HG03342 (cell line): Measurements from ENCODE around the gene SPINDOC.
"Not testable (repeated sequence)": the region's sequence is repeated elsewhere in the genome, so short reads cannot be mapped to it uniquely, and the experiment has no call there.

Source experiments
- ATAC-seq: cut with Tn5 transposase; IDR thresholded peaks from one replicate; pipeline ENCODE4 v1.9.1; 2021; ENCODE audit warnings: mild to moderate bottlenecking, moderate library complexity; ENCODE audit not compliant: unreplicated experiment

SPINDOC gene

GRCh38 chr11:63850920-63851319 lies 37.7 kb downstream of the SPINDOC start:
- no peak for ATAC-seq

- ATAC-seq = no peak
Measured at GRCh38 chr11:63851364-63851763, 38.1 kb downstream of the SPINDOC start.

GRCh38 chr11:63853476-63853875 lies 40.2 kb downstream of the SPINDOC start:
- ATAC-seq = no peak

GRCh38 chr11:63854696-63855095 lies 41.4 kb downstream of the SPINDOC start:
- no peak for ATAC-seq

GRCh38 chr11:63855975-63856374 lies 42.7 kb downstream of the SPINDOC start:
- no peak for ATAC-seq

GRCh38 chr11:63858628-63859550 lies 45.6 kb downstream of the SPINDOC start:
- no peak for ATAC-seq

- no peak for ATAC-seq
Measured at GRCh38 chr11:63862923-63863322, 49.7 kb downstream of the SPINDOC start.

GRCh38 chr11:63863620-63864019 lies 50.4 kb downstream of the SPINDOC start:
- not testable (repeated sequence) for ATAC-seq

- no peak for ATAC-seq
Measured at GRCh38 chr11:63866211-63866610, 53.0 kb downstream of the SPINDOC start.

- ATAC-seq = no peak
Measured at GRCh38 chr11:63867511-63867910, 54.3 kb downstream of the SPINDOC start.

- ATAC-seq = no peak
Measured at GRCh38 chr11:63868399-63869064, 55.3 kb downstream of the SPINDOC start.

GRCh38 chr11:63869171-63869591 lies 55.9 kb downstream of the SPINDOC start:
- no peak for ATAC-seq

- no peak for ATAC-seq
Measured at GRCh38 chr11:63869683-63870082, 56.4 kb downstream of the SPINDOC start.

- no peak for ATAC-seq
Measured at GRCh38 chr11:63870351-63871140, 57.3 kb downstream of the SPINDOC start.

- ATAC-seq = peak; percentile 85
Measured at GRCh38 chr11:63871962-63872799, 58.9 kb downstream of the SPINDOC start.

GRCh38 chr11:63872800-63873197 lies 59.5 kb downstream of the SPINDOC start:
- no peak for ATAC-seq

GRCh38 chr11:63873311-63873710 lies 60.1 kb downstream of the SPINDOC start:
- ATAC-seq = no peak

- ATAC-seq = no peak
Measured at GRCh38 chr11:63874511-63874910, 61.3 kb downstream of the SPINDOC start.

GRCh38 chr11:63875506-63876065 lies 62.3 kb downstream of the SPINDOC start:
- no peak for ATAC-seq

GRCh38 chr11:63876616-63877015 lies 63.4 kb downstream of the SPINDOC start:
- no peak for ATAC-seq
